Fibroblast of skin of left quadriceps (primary cell): ENCODE measurements around the gene MYH13.

Experiments used
- DNase-seq, 2 experiments: peaks; one replicate each; pipeline ENCODE4 v3.0.0-alpha.2; 2013; ENCODE audit warnings: low read depth in 2 of 2

Gene MYH13

DNA sequence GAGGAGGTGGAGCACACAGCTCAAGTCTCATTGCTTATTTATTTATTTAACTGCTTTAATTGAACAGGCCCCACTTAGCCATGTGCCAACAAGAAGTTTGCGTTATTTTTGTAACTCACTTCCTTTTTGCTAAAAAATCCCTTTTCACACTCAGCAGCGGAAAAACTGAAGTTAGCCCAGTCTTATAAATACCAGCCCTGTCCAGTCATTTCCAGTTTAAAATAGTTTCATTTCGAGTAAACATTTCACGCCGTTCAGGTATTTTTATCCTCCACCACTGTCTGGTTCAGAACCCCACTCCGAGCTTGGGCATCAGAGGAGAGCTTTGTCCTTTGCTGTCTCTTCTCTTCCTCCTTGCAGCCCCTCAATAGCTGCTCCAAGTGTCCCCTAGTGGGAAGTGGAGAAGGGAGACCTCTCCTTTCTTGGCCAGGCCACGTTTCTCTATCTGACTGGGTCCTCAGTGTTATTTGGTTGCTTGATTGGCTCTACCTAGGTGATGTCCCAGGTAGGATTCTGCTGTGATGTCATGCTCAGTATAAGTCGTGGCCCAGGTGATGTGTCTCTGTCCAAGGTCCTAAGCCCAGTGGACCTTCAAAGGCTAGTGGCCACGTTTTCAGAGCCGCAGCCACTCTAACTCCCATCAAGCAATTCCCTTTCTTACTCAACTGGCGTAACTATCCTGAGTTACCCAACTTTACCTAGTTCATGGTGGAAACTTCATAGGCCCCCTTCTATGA, 121.4 kb downstream of the MYH13 start:
- DNase-seq, result no peak
